GM18909 (cell line): ENCODE results near the gene BCOR.

ENCODE experiments used
- ATAC-seq: cut with Tn5 transposase; IDR thresholded peaks from one replicate; pipeline ENCODE4 v1.9.1; 2021; ENCODE audit warnings: mild to moderate bottlenecking; ENCODE audit not compliant: unreplicated experiment, poor library complexity

BCOR gene

GRCh38 chrX:40117715-40118285, 20.0 kb upstream of the BCOR start:
- no peak for ATAC-seq

GRCh38 chrX:40116925-40117324, 19.2 kb upstream of the BCOR start:
- ATAC-seq: no peak

GRCh38 chrX:40112996-40113395, 15.2 kb upstream of the BCOR start:
- no peak for ATAC-seq

- ATAC-seq: no peak
Observed at GRCh38 chrX:40111868-40112267, 14.1 kb upstream of the BCOR start.

GRCh38 chrX:40109288-40110008, 11.7 kb upstream of the BCOR start:
- ATAC-seq: no peak

- no peak for ATAC-seq
Observed at GRCh38 chrX:40108959-40109287, 11.2 kb upstream of the BCOR start.

- no peak for ATAC-seq
Observed at GRCh38 chrX:40108162-40108958, 10.6 kb upstream of the BCOR start.

GRCh38 chrX:40107291-40108161, 9.8 kb upstream of the BCOR start:
- ATAC-seq: no peak

- ATAC-seq: no peak
Observed at GRCh38 chrX:40106676-40107290, 9.0 kb upstream of the BCOR start.

GRCh38 chrX:40105835-40106675, 8.3 kb upstream of the BCOR start:
- ATAC-seq: no peak

- peak; percentile 35 for ATAC-seq
Observed at GRCh38 chrX:40104985-40105834, 7.5 kb upstream of the BCOR start.

- peak; percentile 36 for ATAC-seq
Observed at GRCh38 chrX:40104630-40104984, 6.8 kb upstream of the BCOR start.

GRCh38 chrX:40103565-40104323, 6.0 kb upstream of the BCOR start:
- no peak for ATAC-seq

GRCh38 chrX:40102393-40103381, 4.9 kb upstream of the BCOR start:
- no peak for ATAC-seq

GRCh38 chrX:40101430-40101802, 3.7 kb upstream of the BCOR start:
- ATAC-seq: no peak

- no peak for ATAC-seq
Observed at GRCh38 chrX:40100537-40101429, 3.0 kb upstream of the BCOR start.
